Effector memory CD4-positive, alpha-beta T cell (primary cell): ENCODE data around the gene CRHR2.

Experiments
- DNase-seq, 3 donors: peaks; one replicate each; pipeline ENCODE4 v3.0.0-alpha.2; 2020
- H3K27ac ChIP-seq: 2 replicates; pipeline ENCODE4 v1.7.0; 2013; ENCODE audit warnings: mild to moderate bottlenecking, low read length, moderate library complexity; ENCODE audit not compliant: insufficient read depth, poor library complexity, severe bottlenecking
- H3K27me3 ChIP-seq: replicated peaks from 2 replicates; pipeline ENCODE4 v1.7.0; 2013; ENCODE audit warnings: mild to moderate bottlenecking, low read length; ENCODE audit not compliant: insufficient read depth, control insufficient read depth, poor library complexity, severe bottlenecking
- H3K36me3 ChIP-seq: 2 replicates; pipeline ENCODE4 v1.7.0; 2013; ENCODE audit warnings: mild to moderate bottlenecking, low read length, moderate library complexity; ENCODE audit not compliant: control insufficient read depth, insufficient read depth
- H3K4me1 ChIP-seq: 2 replicates; pipeline ENCODE4 v1.7.0; 2013; ENCODE audit warnings: low read length, mild to moderate bottlenecking; ENCODE audit not compliant: control insufficient read depth, insufficient read depth, poor library complexity, severe bottlenecking
- H3K4me3 ChIP-seq: 2 replicates; pipeline ENCODE4 v1.7.0; 2013; ENCODE audit warnings: low read length, low read depth, mild to moderate bottlenecking; ENCODE audit not compliant: insufficient read depth, poor library complexity, severe bottlenecking
- H3K9me3 ChIP-seq: 2 replicates; pipeline ENCODE4 v1.7.0; 2013; ENCODE audit warnings: mild to moderate bottlenecking, low read length, moderate library complexity; ENCODE audit not compliant: control insufficient read depth

Gene CRHR2

DNA sequence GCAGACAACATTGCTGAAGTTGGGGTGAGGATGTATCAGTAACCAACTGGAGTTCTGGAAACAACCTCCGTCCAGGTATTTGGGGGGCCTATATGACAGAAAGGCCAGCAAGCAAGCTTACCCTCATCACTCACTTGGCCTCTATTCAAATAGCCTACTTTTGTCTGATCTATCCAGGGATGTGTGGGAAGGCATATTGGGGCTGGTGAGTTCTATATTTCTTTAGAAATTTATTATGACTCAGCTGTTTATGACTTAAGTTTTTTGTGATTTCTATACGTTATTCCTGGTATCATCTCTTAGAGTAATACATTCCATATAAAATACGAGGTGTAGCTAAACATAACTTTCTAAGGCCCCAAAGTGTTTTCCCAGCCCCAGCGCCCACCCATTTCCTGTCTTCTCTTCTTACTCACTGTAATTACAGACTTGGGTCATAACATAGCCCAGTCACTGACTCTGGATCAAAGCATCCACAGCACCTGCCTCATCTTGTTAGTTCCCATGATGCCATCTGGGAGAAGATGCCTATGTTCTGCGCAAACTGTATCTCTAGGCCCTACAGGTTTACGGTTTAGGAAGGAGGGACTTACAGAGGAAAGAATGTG is 69.5 kb downstream of the CRHR2 start:
- no peak overlapping the region for H3K4me3 ChIP-seq
- H3K36me3 ChIP-seq = peaks cover 67% of the 10 kb centered on the region
- no peak for DNase-seq
- H3K27ac ChIP-seq = no peak overlapping the region
- no peaks in the 10 kb centered on the region for H3K27me3 ChIP-seq
- no peaks in the 10 kb centered on the region for H3K9me3 ChIP-seq
- H3K4me1 ChIP-seq = no peaks in the 10 kb centered on the region

DNA sequence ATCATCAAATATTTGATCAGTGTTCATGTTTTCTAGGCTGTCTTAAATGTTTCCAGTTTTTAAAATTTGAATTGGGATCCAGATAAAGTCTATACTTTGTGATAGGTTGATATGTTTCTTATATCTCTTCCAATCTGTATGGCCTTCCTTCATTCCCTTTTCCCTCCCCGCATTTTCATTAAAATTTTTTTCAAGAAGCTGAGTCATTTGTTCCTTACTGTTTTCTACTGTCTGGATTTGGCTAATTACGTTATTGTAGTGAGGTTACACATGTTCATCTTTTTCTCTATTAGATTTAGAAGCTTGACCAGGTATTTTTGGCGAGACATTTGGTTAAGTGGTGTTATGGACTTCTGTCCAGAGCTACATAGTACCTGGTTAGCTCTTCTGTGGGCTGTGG is 76.4 kb downstream of the CRHR2 start:
- no peaks in the 10 kb centered on the region for H3K27me3 ChIP-seq
- H3K4me3 ChIP-seq = no peak overlapping the region
- peaks cover 65% of the 10 kb centered on the region for H3K36me3 ChIP-seq
- no peaks in the 10 kb centered on the region for H3K9me3 ChIP-seq
- H3K4me1 ChIP-seq = no peaks in the 10 kb centered on the region
- H3K27ac ChIP-seq = no peak overlapping the region
- no peak for DNase-seq

DNA sequence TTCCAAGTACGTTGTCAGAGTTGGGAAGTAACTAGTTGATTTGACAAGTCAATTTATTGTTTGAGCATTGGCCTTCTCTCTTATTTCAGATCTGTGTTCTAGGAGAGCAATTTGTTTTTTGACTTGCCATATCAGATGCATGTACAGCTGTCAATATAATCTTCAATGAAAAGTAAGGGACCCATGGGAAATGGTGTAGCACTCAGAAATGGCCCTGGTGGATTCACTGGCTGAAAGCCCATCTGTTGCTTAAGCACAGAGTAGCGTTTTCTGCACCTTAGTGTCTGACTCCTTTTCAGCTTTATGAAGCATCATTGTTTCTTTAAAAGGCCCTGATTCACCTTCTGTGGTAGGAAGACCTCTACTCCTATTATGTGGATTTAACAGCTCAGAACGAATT is 77.4 kb downstream of the CRHR2 start:
- DNase-seq = no peak
- Histone ChIP-seq H3K36me3 (peaks cover 65% of the 10 kb centered on the region), H3K4me1 (no peaks in the 10 kb centered on the region), H3K27ac (no peak overlapping the region), H3K4me3 (no peak overlapping the region), H3K27me3 (no peaks in the 10 kb centered on the region), H3K9me3 (no peaks in the 10 kb centered on the region)
